Kidney glomerular epithelial cell (primary cell): ENCODE results near the gene EEF1AKMT3.
A peak's percentile ranks its signal among the peaks of the same experiment; 100 is the strongest.

Experiments used
- DNase-seq: peaks from one replicate; lab custom pipeline; 2025; lab: John Stamatoyannopoulos, UW

EEF1AKMT3 gene

DNA sequence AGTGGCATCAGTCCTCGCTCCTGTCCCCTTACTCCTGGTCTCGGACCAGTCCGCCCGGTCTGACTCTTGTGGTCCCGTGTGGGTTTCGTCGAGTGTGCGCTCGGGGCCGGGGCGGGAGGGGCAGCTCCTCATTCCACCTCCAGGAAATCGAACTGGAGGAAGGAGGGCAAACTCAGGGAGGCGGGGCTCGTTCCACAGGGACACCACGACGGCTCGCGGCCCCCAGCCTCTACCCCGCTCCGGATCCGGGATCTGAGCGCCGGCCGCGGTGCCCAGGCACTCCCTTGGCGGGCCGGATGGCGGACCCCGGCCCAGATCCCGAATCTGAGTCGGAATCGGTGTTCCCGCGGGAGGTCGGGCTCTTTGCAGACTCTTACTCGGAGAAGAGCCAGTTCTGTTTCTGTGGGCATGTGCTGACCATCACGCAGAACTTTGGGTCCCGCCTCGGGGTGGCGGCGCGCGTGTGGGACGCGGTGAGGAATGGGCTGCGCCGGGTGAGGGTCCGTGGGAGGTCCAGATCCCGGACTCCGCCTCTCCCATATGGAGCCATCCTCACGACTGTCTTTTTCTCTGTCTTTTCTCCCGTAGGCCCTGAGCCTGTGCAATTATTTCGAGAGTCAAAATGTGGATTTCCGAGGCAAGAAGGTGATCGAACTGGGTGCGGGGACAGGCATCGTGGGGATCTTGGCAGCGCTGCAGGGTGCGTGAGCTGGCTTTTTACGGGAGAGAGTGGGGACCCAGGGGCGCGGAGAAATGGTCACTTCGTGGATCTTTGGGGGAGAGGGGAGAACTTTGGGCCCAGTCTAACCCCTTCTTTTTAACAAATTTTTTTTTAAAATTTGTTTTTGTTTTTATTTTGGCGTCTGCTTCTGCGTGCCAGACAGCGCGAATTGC is at the start of gene EEF1AKMT3:
Gene EEF1AKMT3, plus strand, starts transcription at position 186 of the 894 bp plus-strand sequence. Its CDS starts 111 bp downstream, at position 297.
- peak; percentile 42 for DNase-seq

DNA sequence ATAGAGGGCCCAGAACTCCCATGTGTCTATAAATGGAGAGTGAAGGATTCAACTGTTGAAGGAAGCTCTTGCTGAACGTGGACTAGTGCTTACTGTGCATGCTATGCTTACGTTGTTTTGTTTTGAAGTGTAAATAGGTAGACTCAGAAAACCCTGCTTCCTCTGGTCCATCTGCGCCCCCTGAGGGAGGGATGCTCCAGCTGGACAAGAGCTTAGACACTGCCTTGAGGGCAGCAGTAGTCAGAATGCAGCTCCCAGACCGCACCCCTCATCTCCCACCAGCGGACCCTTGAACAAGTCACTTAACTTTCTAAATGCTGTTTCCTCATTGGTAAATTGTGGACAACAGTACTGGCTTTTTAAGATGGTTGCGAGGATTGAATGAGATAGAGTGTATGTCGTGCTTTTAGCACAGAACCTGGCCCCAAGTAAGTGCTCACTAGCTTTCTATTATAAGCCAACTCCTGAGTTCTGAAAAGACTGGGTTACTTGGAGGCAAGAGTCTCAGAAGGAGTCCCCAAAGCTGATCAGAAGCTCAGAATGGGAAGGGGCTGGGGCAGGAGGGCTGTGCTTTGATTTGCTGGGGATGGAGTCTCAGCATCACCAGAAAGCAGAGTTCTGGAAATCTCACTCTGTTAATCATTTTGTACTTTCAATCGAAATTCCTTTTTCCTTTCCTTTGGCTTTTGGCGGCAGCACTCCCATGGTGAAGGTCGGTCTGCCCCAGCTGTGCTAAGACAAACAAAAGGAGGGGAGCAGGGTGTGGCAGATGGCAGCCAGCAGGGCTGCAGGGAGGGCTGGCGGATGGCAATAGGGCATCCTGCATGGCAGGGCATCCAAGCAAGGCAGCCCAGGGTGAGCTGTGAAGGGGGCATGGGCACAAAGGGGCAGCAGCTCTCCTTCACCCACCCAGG is 49.4 kb upstream of the EEF1AKMT3 start:
- no peak for DNase-seq

DNA sequence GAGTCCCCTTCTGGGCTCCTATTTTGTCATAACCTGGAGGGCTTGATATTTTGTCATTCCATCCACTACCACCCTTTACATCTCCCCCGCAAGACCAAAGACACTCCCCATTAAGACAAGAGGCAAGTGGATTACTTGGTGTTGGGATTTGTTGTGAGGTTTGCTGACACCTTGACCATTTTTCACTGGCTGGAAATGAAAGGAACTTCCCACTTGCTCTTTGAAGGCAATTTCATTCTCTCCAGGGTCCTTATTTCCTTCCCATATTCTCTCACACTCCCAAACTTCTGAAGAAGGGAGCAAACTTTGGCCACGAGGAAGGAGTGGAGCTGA is 48.8 kb upstream of the EEF1AKMT3 start:
- DNase-seq: no peak

- DNase-seq: no peak
These were observed 48.1 kb upstream of the EEF1AKMT3 start for GRCh38 chr12:57724003-57724935.

GRCh38 chr12:57724936-57725740 is 47.3 kb upstream of the EEF1AKMT3 start:
- DNase-seq: no peak

GRCh38 chr12:57725851-57726150 is 46.6 kb upstream of the EEF1AKMT3 start:
- no peak for DNase-seq

GRCh38 chr12:57726151-57726883 is 46.1 kb upstream of the EEF1AKMT3 start:
- peak; percentile 37 for DNase-seq

DNA sequence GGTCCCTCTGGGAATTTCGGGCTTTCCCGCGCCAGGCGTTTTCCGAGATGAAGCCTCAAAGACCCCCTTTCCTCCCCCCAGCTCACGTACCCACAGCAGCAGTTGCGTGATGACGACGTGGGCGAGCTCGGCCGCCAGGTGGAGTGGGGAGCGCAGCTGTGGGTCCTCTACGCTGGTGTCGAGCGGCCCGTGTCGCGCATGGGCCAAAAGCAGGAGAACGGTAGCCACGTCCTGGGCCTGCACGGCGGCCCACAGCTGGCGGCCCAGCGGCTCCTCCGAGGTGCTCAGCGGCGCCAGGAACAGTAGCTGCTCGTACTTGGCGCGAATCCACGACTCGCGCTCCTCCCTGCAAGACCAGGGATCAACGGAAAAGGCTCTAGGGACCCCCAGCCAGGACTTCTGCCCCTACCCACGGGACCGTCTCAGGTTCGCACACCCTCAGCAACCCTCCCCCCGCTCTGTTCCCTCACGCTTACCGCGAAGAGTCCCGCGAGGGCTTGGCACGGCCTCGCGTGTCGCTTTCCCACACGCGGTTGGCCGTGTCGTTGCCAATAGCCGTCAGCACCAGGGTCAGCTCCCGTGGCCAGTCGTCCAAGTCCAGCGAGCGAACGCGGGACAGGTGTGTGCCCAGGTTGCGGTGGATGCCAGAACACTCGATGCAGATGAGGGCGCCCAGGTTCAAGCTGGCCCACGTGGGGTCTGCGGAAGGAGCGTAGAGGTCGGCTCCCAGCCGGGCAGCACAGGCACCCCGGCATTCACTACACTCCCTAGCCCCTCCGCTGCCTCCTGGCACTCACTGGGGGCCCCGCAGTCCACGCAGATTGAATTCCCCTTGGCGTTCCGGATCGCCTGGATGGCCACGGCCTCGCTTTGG is 45.3 kb upstream of the EEF1AKMT3 start:
- no peak for DNase-seq

GRCh38 chr12:57727758-57728395 is 44.5 kb upstream of the EEF1AKMT3 start:
- DNase-seq: no peak

GRCh38 chr12:57729321-57729844 is 43.0 kb upstream of the EEF1AKMT3 start:
- no peak for DNase-seq

DNA sequence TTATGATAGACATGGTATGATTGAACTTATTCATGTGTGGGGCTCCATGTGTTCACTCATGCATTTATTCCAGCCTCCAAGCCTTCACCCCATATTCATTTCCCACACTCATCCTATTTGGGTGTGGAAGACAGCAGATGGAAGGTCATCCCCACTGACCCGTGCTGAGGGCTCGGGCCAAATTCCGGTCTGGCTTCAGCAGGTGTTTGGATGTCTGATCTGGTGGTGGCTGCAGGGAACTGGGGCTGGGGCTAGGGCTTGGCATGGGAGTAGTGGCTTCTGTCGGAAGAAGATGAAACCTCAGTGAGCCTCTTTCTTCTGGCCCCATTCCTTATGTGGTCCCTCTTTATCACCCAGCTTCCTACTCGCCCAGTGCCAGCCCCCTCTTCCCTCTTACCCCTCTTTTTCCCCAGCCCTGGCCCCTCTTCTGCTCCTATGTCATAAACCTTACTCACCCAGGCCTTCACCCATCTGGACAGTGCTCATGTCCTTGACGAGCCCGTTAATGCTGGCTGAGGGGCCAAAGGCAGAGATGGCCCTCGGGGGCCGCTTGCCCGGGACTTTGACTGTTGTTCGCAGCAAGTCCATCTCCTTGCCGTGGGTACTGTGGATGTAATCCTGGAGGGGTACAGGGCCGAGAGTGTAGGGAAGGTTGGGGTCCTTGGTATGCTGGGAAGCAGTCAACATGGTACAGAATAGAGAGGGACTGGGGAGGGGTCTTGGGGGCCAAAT is 41.9 kb upstream of the EEF1AKMT3 start:
- no peak for DNase-seq

DNA sequence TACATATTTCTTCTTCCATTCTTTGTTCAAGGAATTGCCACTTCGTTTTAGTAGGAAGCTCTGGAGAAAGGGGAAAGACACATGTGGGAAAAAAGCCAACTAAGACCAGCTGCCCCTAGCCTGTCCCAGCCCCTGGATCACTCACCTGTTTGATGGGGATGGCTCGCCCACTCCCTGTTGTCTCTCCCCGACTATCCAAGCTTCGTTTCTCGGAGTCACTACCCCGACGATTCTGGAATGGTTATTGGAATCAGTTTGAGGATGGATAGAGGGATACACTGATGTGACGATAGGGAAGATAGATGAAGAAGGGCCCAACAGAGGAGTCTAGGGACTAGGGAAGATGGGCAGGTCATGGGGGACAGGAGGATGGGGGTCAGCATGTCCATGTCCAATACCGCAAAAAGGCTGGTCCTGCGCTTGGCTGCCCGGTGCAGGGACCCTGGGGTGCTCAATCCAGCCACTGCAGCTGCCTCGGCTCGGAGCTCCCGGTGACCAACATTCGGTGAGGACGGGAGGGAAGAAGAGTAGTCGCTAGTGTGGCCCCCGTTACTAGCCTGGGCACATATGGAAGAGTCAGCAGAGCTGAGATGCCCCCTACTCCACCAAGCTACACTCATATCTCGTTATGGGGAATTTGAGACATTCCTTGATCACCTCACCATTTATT is 40.9 kb upstream of the EEF1AKMT3 start:
- DNase-seq: no peak

GRCh38 chr12:57732270-57732669 is 40.1 kb upstream of the EEF1AKMT3 start:
- no peak for DNase-seq

- no peak for DNase-seq
These were observed 39.5 kb upstream of the EEF1AKMT3 start for GRCh38 chr12:57732726-57733593.

DNA sequence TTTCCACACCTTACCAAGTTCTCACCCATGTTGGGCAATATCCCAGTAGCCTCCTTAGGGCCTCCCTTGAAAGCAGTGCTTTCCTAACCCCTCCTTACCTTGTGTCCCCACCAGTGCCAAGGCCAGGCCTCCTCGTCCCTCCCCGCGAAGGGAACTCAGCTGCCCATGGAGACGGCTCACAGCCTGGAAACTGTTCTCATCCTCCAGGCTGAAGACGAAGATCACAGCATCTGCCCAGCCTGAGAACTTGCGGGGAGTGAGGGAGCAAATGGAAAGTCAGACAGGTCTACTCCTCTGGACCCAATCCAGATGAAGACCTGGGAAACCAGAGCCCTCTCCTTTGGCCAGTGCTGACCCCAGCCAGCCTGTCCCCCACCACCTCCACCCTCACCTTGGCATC is 38.5 kb upstream of the EEF1AKMT3 start:
- DNase-seq: no peak

DNA sequence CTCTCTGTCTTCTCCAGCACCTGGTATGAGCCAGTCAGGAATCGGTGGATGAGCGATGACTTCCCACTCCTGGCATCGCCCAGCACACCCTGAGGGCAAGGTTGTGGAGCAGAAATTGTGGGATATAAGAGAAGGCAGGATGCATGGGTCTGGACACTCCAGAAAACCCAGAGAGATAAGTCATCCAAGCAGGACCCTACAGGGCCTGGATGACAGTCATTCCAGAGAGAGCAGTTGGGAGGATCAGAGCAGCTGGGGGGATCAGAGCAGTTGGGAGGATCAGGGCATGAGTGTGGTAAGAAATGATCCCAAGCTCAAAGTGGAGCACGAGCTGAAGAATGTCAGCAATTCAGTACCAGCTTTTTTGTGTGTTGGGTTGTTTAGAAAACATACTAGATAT is 37.8 kb upstream of the EEF1AKMT3 start:
- no peak for DNase-seq
